GM21381 (cell line): ENCODE results near the gene RNF26.

Source experiments
- ATAC-seq: cut with Tn5 transposase; IDR thresholded peaks from one replicate; pipeline ENCODE4 v1.9.1; 2021; ENCODE audit warnings: mild to moderate bottlenecking, moderate library complexity; ENCODE audit not compliant: unreplicated experiment

Gene RNF26

DNA sequence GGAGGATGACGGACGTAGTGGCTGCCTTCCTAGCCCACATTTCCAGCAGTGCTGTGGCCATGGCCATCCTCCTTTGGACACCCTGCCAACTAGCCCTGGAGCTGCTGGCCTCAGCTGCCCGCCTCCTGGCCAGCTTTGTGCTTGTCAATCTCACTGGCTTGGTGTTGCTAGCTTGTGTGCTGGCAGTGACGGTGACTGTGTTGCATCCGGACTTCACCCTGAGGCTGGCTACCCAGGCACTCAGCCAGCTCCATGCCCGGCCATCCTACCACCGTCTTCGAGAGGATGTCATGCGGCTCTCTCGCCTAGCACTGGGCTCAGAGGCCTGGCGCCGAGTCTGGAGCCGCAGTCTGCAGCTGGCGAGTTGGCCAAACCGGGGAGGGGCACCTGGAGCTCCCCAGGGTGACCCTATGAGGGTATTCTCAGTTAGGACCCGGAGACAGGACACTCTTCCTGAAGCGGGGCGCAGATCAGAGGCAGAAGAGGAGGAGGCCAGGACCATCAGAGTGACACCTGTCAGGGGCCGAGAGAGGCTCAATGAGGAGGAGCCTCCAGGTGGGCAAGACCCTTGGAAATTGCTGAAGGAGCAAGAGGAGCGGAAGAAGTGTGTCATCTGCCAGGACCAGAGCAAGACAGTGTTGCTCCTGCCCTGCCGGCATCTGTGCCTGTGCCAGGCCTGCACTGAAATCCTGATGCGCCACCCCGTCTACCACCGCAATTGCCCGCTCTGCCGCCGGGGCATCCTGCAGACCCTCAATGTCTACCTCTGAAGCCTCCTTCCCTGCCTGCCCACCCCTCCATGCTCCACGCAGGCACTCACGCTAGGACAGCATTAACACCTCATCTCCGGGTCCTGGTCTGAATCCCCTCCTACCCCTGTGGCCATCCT, 1.6 kb downstream of the RNF26 start:
- no peak for ATAC-seq

DNA sequence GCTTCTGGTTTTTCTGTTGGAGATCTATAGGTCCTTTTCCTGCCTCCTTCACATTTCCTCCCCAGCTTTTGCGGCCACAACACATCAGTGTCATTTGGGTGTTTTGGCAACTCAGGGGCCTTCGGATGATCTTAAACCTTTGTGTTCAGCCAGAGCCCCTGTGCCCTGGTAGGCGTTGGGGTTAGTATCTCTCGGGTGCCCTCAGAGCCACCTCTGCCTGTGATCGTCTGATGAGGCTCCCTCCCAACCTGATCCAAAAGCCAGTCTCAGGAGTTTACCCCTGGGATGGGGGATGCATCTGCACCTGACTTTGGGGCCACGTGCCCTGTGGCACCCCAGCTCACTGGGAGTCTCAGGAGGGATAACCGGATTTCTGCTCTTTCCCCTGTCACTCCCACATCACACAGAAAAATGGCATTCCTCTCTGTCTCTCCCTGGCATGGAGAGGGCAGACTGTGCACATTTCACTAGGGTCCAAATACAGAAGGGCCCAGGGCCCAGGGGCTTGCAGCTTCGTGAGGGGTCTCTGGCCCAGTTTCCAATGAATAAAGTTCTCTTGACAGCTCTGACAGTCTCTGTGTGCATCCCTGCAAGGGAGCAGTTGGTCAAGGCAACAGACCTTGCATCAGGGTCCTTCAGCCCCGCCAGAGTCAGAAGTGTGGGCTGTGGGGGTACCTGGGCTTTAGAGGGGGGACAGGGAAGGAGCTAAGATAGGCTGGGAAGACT, 2.6 kb downstream of the RNF26 start:
- no peak for ATAC-seq

DNA sequence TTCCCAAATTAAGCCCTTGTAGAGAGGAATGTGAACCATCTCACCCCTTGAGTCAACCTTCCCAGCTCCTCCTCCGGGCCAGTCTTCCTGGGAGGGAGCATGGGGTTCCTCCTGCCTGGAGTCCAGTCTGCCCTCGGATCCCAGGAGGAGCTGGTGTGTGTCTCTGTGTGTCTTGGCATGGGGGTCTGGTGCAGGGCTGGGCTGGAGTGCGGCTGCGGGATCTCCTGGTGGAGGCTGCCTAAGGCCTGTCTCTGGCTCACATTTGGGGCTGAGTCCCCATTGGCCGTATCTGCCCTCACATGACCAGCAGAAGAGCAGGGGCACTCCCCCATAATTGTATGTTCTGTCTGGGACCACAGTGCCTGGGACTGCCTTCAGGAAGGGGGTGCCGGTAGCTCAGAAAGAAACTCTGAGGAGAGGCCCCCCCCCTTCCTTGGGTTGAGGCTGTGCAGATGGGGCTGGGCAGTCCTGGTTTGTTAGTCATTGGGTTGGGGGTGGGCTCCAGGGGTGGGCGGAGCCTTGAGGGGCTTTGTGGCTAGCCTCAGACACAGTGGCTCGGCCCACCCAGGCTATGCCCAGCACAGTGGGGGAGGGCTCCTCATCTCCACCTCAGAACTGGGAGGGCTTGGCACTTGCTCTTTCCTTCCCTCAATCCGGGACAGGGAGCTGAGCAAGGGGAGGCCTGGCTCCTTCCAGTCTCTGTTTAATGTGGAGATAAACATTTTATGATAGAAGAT, 3.4 kb downstream of the RNF26 start:
- ATAC-seq, result no peak

DNA sequence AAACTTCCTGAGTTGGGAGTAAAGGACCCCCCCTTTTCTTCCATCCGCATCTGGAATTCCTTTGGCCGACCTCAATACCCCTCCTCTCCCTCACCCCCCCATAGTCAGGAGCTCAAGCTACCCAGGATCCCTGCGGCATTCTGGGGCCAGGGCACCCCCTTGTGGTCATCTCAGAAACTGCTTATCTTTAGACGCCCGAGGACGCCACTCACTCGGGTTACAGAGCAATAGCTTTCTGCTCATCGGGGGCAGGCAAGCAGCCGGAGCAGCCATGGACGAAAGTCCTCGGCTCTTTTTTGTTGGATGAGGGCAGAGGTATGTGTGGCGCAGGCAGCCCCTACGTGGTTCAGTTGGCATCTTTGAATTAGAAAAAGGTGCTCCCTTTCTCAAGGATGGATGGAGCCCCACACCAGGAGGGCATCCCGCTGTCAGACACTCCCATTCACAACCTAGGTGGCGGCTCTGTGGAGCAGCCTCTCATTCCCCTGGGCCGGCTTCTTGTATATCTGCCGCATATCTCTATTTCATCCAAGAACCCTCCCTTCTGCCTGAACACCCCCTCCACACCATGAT, 4.1 kb downstream of the RNF26 start:
- no peak for ATAC-seq

DNA sequence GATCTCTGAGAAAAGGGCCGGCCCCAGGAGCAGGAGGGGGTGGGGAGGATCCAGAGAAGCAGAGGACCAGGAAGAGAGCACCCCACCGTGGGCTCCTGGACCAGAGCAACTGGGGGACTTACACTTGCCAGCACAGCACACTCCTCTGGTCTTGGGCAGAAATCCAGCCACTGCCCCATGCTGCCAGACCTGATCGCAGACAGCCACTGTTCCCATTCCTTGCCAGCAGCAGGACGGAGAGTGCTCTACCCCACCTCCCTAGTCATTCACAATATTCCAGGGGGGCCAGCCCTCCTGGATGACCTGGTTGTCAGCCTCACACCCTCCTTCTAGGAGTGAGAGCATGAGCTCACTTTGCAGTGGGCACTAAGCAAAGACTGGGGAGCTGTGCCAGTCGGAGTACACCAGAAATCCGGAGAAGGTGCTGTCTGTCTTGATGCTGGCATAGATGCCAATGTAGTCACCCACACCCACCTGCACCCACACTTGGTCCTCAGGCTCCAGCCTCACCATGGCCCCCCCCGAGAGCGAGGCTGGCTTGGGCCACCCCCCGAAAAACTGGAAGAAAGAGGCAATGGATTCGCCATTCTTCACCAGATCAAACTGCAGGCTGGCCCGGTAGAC, 4.8 kb downstream of the RNF26 start:
- ATAC-seq, result no peak

DNA sequence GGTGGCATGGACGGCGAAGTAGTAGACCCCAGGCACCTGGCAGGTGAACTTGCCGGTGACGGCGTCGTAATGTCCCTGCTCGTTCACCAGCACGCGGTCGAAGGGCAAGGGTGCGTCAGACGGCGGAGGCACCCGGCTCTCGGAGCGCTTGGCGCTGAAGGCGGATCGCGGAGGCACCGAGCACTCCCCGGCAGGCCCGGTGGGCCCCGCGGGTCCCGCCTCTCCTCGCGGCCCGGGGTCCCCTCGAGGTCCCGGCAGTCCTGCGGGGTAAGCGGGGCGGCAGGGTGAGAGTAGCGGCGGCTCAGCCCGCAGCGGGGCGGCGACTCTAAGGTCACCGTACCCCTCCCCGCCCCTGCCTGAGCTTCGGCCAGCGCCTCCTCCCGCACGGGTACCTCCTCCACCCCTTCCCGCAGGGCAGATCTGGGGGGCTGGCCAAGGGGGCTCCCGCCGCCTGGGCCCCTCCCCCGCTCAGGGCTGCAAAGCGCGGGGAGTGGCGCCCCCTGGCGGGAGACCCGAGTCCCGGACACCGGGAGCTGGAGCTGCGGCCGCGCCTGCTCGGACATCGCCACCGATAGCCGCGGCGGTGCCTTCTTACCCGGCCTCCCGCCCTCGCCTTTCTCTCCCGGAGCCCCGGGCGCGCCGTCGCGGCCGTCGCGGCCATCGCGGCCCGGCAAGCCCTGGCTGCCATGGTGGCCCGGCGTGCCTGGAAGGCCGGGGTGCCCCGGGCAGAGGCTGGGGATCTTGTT, 5.4 kb downstream of the RNF26 start:
- no peak for ATAC-seq

DNA sequence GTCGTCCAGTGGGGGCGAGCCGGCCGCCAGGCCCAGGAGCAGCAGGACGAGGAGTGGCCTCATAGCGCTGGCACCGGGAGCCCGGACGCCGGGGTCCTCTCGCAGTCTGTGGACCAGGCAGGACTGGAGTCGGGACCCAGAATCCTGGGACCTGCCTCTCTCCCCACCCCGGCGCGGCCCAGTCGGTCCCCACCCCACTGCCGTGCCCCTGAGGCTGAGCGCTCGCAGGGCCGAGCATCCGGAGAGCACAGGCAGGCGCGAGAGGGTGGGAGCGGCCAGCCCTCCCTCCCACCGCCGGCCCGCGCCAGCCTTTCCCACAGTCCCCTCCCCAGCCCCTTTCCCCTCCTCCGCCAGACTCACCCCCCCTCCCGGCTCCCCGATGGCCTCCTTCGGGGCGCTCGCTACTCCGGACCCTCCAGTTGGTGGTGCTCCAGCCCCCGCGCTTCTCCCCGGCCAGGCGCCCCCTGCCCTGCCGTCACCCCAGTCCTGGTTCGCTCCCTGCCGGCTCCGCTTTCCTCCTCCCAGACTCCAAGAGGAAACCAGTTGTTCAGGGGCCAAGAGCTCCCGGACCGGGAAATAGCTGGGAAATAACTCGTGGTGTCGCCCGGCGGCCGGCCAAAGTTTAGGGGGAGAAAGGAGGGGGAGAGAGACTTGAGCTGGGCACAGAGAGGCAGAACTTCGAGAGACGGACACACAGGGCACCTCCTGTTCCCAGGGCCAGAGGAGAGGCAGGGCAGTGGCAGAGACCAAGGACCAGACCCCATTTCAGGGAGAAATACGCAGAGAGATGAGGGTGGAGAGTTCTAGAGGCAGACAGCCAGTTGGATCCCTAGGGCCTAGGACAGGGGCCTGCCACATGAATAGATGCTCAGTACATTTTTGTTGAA, 6.3 kb downstream of the RNF26 start, which contains the start of gene C1QTNF5:
C1QTNF5 (minus strand) TSS at position 549 of the 887 bp plus-strand sequence; CDS start at position 63, 486 bp downstream.
- no peak for ATAC-seq

DNA sequence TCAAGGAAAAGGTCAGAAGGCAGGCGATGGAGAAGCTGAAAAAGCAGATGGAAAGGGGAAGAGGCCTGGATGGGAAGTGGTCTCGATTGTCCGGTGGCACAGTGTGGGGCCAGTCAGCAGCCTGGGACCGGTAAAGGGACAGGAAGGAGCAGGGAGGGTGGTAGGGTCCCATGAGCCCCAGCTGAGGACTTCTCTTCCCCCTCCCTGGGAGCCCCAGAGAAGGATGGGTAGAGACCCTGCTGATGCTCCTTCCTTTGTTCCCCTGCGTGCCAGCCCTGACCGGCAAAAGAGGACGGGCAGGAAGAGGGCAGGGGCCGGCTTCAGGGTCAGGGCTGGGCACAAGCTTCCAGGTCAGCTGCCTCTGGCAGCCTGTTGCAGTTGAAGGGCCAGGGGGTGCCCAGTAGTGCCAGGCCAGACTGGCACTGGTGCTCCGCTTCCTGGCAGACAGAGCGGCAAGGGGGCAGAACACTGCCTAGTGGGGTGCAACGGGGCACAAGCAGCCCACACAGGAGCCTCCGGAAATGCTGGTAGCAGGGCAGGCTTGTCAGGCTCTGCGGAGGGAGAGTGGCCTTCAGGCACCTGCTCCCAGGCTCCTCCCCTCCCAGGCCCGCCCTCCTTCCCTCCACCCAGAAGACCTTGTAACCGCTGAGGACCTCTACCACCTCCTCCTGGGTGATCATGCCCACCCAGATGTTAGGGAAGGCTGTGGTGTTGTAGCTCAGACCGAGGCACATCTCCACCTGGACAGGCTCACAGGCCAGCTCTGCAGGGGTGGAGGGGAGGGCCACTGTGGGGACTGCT, 7.1 kb downstream of the RNF26 start:
- ATAC-seq, result no peak

DNA sequence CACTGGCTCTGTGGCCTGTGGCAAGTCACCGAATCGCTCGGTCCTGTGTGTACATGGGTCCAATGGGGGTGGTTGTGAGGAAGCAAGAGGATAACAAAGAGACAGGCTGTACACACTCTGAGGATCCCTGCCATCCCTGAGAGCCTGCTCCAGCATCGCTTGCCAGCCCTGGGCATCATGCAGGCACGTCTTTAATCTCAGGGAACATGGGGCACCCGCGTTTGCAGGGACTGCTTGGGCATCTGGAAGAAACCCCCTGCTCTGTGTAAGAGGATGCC, 7.6 kb downstream of the RNF26 start:
- ATAC-seq, result no peak

DNA sequence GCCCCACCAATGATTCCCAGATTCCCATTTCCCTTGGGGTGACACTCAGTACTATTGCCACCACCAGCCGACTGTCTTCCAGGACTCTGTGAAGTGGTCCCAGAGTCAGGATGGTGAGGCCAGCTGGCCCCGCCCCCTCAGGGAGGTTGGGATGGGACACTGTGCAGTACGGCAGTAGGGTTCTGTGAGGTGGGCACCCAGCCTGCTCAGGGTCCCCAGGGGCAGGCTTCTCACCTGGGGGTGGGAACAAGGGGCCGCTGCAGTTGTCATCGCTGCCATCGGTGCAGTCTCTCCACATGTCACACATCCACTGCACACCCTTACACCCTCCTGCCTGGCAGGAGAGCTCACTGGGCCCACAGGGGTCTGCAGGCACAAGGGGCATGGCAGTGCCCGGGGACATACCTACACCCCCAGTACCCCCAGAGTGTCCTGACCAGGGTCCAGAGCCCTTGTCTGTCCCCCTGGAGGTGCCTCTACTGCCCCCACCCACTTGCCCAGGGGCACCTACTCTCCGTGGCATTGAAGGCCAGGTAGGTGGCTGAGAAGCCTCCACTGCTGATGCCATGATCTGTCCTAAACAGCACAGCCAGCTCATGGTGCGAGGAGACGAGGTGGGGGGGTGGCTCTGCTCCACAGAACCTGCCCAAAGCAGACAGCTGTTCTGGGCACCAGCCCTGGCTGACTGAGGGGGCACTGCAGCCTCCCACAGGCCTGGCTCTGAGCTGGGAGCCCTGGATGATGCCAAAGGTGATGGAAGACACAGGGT, 8.2 kb downstream of the RNF26 start:
- no peak for ATAC-seq

DNA sequence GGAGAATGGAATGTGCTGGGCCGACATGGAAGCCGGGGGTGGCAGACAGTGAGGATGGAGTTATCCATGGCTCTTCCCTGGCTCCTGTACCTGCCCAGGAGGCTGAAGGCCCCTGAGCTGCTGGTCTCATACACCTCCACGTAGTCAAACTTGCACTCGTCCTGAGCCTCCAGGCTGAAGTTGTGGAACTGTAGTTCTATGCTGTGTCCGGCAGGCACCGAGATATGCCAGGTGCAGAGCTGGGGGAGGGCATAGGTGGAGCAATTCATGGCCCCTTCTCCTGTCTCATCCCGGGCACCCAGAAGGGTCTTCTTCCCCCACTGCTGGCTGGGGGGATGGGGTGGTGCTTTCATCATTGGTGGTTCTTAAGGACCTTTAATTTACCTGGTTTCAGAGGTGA, 9.4 kb downstream of the RNF26 start:
- ATAC-seq, result no peak

DNA sequence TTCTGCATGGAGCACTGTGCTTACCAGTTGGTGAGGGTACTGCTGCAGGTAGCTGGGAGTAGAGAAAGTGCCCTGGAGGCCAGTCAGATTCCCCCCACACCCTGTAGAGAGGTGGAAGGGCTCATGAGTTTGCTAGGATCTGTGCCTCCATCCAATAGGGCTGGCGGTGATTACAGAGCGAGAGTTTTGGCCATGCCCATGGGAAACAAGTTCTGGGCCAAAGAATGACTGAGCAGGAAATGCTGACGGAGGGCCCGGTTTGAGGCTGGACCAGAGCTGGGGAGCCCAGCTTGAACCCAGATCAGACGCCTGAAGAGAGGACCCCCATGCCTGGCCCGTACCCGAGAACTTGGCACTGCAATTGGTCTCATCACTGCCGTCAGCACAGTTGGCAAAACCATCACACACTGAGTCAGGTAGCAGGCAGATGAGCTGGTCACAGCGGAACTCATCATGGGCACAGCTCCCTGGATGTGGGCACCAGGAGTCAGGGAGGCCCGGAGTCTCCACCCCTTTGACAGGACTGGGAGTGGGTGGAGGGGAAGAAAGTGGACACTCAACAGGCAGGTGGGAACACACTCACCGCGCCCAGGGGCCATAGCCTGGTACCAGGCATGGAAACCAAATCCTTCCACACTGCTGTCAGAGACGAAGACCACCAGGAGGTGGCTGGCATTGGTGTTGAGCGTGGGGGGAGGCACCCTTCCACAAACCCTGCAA, 10.1 kb downstream of the RNF26 start:
- ATAC-seq, result no peak

DNA sequence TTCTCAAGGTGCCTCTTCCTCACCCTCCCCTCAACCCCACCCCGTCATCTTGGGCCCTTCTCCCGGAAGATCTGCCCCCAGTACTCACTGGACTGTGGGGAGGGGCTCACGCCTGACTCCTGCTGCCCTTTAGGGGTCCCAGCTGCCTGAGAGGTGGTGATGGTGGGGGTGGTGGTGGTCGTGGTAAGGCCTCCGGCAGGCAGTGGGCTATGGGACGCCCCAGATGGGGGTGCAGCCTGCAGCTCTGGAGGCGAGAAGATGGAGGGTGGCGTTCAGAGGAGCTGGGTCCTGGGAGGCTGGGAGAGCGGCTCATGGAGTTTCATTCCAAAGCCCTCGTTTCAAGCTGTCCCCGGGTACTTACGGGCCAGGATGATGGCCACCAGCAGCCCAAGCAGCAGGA, 11.4 kb downstream of the RNF26 start:
- ATAC-seq, result no peak

DNA sequence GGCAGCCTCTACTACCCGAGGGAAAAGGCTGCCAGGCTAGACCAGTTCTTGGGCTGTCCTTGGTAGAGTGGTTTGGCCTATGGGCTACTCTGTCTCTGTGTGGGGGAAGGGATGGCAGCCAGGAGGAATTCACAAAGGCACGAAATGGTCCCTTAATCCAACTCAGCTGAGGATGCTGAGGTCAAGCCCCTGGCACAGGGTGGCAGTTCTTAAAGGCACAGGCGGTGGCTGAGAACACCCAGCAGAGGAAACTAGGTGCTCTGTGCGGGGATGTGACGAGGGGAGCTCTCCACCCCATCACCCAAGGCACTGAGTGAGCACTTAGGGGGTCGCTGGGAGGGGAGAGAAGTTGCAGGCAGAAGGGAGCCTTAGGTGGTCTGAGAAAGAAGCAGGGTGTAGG, 12.3 kb downstream of the RNF26 start, which contains the start of gene MFRP:
MFRP (minus strand) TSS at position 101 of the 400 bp plus-strand sequence. CDS start 192 bp downstream, outside the sequence.
- no peak for ATAC-seq

DNA sequence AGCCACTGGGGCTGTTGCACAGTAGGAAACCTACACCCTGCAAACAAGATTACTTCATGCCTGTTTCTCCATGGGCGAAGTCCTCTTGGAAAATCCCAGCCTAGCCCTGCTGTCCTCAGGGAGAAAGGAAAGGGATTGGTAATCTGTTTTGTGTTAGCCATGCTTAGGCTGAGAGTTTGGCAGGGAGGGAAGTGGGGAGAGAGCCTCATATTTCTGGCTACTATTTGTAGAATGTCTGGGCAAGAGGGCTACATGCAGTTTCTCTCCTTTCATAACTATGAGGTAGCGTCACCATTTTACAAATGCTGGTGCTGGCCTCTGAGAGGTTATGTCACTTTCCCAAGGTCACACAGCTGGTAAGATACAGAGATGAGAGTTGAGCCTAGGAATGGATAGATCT, 12.9 kb downstream of the RNF26 start:
- no peak for ATAC-seq

DNA sequence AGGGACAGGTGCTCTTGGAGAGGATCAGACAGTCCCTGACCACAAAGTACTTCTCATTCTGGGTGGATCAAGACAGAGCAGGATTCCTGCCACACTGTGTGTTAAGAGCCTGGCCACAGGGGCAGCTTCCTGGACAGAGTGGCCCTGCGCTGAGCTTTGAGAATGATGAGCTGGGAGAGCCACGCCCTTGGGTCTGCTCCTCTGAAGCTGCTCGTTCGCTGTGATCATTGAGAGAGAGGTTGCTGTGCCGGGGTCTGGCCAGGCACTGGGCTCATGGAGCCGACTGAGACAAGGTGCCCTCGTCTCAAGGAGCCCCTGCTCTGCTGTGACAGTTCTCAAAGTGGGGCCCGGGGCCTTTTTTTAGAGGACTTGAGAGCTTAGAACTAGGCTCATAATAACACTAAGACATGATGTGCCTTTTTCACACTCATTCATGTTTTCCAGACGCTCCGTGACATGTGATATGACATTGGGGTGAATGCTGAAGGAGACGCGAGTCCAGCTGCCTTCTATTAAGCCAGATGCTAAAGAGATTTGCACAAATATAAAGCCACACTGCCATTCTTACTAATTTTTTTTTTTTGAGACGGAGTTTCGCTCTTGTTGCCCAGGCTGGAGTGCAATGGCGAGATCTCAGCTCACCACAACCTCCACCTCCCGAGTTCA, 13.7 kb downstream of the RNF26 start:
- no peak for ATAC-seq
